Naive thymus-derived CD8-positive, alpha-beta T cell (primary cell): ENCODE data around the gene SIGLEC9. TPM values are rescaled to one million over a fixed set of nuclear protein-coding genes. Genes with fewer than 3 reads are reported as not detected.

Source experiments
- ATAC-seq, 2 donors: fragments of 150-1000 bp; cut with Tn5 transposase in 1 of 2; sonication (Bioruptor Pico), chemical (Tn5 transposase) in 1 of 2; 1 replicate in 1 of 2; 2 replicates in 1 of 2; pipeline ENCODE4 v1.10.0; 2021; ENCODE audit warnings: mild to moderate bottlenecking in 2 of 2, moderate library complexity in 2 of 2
- POLR2A ChIA-PET: fragments of 350-600 bp; sonication (Branson Sonifier 250); formaldehyde crosslinking; loops from one replicate; lab custom pipeline; 2021; ENCODE audit warnings: antibody characterized with exemption; lab: Charles Lee
- DNase-seq, 10 donors: peaks; one replicate each; pipeline versions ENCODE4 v3.0.0 to v3.0.0-alpha.2; 2020 to 2022
- H3K27ac Mint-ChIP-seq, 10 donors: one replicate each; pipeline ENCODE4 v1.8.0; 2020 to 2022; ENCODE audit warnings: mild to moderate bottlenecking in 10 of 10, mixed read lengths in 10 of 10, moderate library complexity in 4 of 10, inconsistent platforms in 1 of 10
- H3K27me3 Mint-ChIP-seq, 5 donors: one replicate each; pipeline ENCODE4 v1.8.0; 2021 to 2022; ENCODE audit warnings: mixed read lengths in 5 of 5
- H3K36me3 Mint-ChIP-seq, 3 donors: one replicate each; pipeline ENCODE4 v1.8.0; 2020 to 2022; ENCODE audit warnings: mixed read lengths in 3 of 3, mild to moderate bottlenecking in 2 of 3, inconsistent platforms in 1 of 3
- H3K4me1 Mint-ChIP-seq, 4 donors: one replicate each; pipeline ENCODE4 v1.8.0; 2021 to 2022; ENCODE audit warnings: mixed read lengths in 4 of 4
- H3K4me3 Mint-ChIP-seq, 10 donors: one replicate each; pipeline ENCODE4 v1.8.0; 2020 to 2022; ENCODE audit warnings: mild to moderate bottlenecking in 10 of 10, mixed read lengths in 10 of 10, moderate library complexity in 6 of 10, inconsistent platforms in 1 of 10
- H3K9me3 Mint-ChIP-seq, 9 donors: one replicate each; pipeline ENCODE4 v1.8.0; 2020 to 2022; ENCODE audit warnings: mixed read lengths in 9 of 9, mild to moderate bottlenecking in 3 of 9, inconsistent platforms in 1 of 9, moderate library complexity in 1 of 9
- polyA plus RNA-seq, 3 donors: library from polyadenylated mRNA; unstranded; fragments of 300-500 nt; fragmentation: Illumina TruSeq; gene quantifications; one replicate each; pipeline ENCODE4 v1.2.3, GENCODE V29; 2021
- total RNA-seq, 8 experiments: library from RNA in 2 of 8; stranded (reverse) in 2 of 8; gene quantifications; one replicate each; pipeline ENCODE4 v1.2.3 and lab custom pipeline; 2021 to 2026

Gene SIGLEC9
- total and polyA plus RNA-seq, 5 experiments from 2014 or later = 0.32 to 2.4 (median 1.3) TPM

- Mint-ChIP-seq H3K27me3 (no peaks in the 10 kb centered on the region), H3K4me1 (peaks cover 18 to 52% (median 41%) of the 10 kb centered on the region in 4 donors), H3K4me3 (peak overlapping the region in 7 of 10 donors; percentile 10 to 67 (median 55)), H3K36me3 (peaks cover 0 to 53% (median 6%) of the 10 kb centered on the region in 3 donors), H3K9me3 (no peaks in the 10 kb centered on the region), H3K27ac (peak overlapping the region in 4 of 10 donors; percentile 62 to 87 (median 79))
- ATAC-seq (peak; percentile 63 to 93), DNase-seq (peak in 8 of 10 donors; percentile 24 to 76 (median 34))
- POLR2A ChIA-PET = no interaction called here
Measured at GRCh38 chr19:51098365-51099046, 26.2 kb upstream of the SIGLEC9 start.

DNA sequence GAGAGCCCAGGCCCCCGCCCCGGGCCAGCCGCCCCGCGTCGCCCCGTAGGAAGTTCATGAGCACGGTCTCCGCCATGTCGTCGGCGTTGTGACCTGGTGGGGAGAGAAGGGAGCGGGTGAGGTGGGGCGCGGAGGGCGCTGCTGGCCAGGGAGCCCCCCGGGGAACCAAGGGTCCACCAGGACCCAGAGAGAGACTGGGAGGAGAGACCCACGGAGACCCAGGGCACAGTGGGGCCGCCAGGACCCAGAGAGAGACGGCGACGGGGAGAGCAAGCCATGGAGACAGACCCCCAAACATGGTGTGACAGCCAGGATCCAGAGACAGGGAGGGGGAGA is 25.7 kb upstream of the SIGLEC9 start:
- peak overlapping the region in 8 of 10 donors; percentile 35 to 92 (median 84) for H3K27ac Mint-ChIP-seq
- no peak for ATAC-seq
- DNase-seq = no peak
- no peaks in the 10 kb centered on the region for H3K27me3 Mint-ChIP-seq
- H3K36me3 Mint-ChIP-seq = peaks cover 0 to 57% (median 6%) of the 10 kb centered on the region in 3 donors
- POLR2A ChIA-PET = no interaction called here
- peaks cover 16 to 54% (median 40%) of the 10 kb centered on the region in 4 donors for H3K4me1 Mint-ChIP-seq
- no peaks in the 10 kb centered on the region for H3K9me3 Mint-ChIP-seq
- H3K4me3 Mint-ChIP-seq = peak overlapping the region in 9 of 10 donors; percentile 22 to 67 (median 55)

GRCh38 chr19:51100601-51101000 is 24.1 kb upstream of the SIGLEC9 start:
- no peaks in the 10 kb centered on the region for H3K9me3 Mint-ChIP-seq
- no peaks in the 10 kb centered on the region for H3K27me3 Mint-ChIP-seq
- no peak overlapping the region for H3K4me3 Mint-ChIP-seq
- no peak for DNase-seq
- no peak for ATAC-seq
- H3K4me1 Mint-ChIP-seq = peaks cover 22 to 63% (median 49%) of the 10 kb centered on the region in 4 donors
- peaks cover 0 to 65% (median 6%) of the 10 kb centered on the region in 3 donors for H3K36me3 Mint-ChIP-seq
- H3K27ac Mint-ChIP-seq = peak overlapping the region in 2 of 10 donors; percentile 27 to 86
- POLR2A ChIA-PET = no interaction called here

DNA sequence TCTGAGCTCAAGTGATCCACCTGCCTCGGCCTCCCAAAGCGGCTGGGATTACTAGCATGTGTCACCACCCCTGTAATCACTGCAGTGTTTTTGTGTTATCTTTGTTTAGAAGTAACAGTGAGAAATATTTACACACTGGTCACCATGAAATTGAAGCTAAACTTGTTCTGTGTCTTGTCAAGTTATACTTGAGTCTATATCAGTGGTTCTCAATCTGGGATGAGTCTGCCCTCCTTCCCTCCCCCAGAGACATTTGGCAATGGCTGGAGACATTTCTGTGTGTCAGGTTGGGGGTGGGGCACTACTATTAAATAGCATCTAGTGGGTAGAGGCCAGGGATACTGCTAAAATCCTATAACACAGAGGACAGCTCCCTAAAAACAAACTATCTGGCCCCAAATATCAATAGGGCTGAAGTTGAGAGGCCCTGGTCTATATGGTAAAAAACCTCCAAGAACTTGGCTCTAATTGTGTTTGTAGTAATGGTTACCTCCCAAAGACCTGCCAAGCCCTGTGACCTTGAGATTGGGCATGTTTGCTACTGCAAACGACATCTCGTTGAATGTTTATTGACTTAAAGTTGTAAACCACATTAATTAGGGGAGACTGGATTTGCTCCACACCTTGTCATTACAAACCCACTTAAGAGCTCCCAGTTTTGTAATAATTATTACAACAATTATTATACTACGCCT is 23.4 kb upstream of the SIGLEC9 start:
- Mint-ChIP-seq H3K4me3 (peak overlapping the region in 1 of 10 donors; percentile 54), H3K27me3 (no peaks in the 10 kb centered on the region), H3K4me1 (peaks cover 27 to 70% (median 56%) of the 10 kb centered on the region in 4 donors), H3K27ac (peak overlapping the region in 5 of 10 donors; percentile 17 to 86 (median 67)), H3K36me3 (peaks cover 0 to 71% (median 6%) of the 10 kb centered on the region in 3 donors), H3K9me3 (no peaks in the 10 kb centered on the region)
- ATAC-seq = no peak
- POLR2A ChIA-PET = no interaction called here
- no peak for DNase-seq

DNA sequence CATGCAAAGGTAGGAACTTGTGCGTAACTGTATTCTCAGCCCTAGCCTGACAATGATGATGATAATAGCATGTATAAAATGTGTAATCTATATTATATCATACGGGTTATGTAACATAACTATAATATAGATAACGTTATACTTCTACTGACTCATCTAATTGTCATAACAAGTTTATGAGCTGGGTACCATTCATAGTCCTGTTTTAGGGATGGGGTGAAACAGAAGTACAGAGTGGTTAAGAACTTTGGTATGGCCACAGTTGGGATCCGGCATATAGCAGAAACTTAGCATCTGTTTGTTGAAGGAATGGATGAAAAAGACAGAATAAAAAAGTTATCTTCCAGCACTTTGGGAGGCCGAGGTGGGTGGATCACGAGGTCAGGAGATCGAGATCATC is 21.7 kb upstream of the SIGLEC9 start:
- H3K9me3 Mint-ChIP-seq = no peaks in the 10 kb centered on the region
- peaks cover 0 to 64% (median 6%) of the 10 kb centered on the region in 3 donors for H3K36me3 Mint-ChIP-seq
- peak overlapping the region in 3 of 10 donors; percentile 14 to 55 (median 31) for H3K27ac Mint-ChIP-seq
- no peaks in the 10 kb centered on the region for H3K27me3 Mint-ChIP-seq
- DNase-seq = no peak
- H3K4me1 Mint-ChIP-seq = peaks cover 30 to 68% (median 57%) of the 10 kb centered on the region in 4 donors
- no peak for ATAC-seq
- H3K4me3 Mint-ChIP-seq = peak overlapping the region in 1 of 10 donors; percentile 14
- POLR2A ChIA-PET = no interaction called here

GRCh38 chr19:51103926-51104341 is 20.8 kb upstream of the SIGLEC9 start:
- H3K27me3 Mint-ChIP-seq = no peaks in the 10 kb centered on the region
- no peak for DNase-seq
- peaks cover 34 to 75% (median 65%) of the 10 kb centered on the region in 4 donors for H3K4me1 Mint-ChIP-seq
- no peak overlapping the region for H3K27ac Mint-ChIP-seq
- POLR2A ChIA-PET = no interaction called here
- no peaks in the 10 kb centered on the region for H3K9me3 Mint-ChIP-seq
- H3K4me3 Mint-ChIP-seq = no peak overlapping the region
- H3K36me3 Mint-ChIP-seq = peaks cover 0 to 64% (median 6%) of the 10 kb centered on the region in 3 donors
- ATAC-seq = no peak

DNA sequence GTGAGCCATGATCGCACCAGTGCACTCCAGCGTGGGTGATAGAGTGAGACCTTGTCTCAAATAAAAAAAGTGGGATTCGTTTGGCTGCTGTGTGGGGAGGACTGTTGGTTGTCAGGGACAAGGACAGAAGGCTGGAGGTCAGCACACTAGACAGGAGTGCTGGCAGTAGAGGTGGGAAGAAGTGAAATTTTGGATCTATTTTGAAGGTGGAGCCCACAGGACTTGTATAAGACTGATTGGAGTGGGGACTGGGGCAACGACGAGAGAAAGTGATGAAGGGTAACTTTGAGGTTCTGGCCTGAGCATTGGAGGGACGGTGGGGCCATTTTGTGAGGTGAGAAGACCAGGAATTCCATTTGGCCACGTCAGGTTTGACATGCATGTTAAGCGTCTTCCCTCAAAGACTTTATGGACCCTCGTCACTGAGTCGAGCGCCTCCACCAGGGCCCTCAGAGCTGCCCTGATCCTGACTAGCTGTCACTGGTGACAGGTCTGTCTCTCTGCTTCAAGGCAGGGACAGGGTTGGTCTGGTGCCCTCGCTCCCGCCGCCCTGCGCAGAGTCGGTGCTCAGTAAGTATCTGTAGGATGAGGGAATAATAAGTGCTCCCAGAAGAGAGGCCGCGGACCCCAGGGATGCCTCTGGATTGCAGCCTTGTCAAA is 17.2 kb upstream of the SIGLEC9 start:
- ATAC-seq (no peak), DNase-seq (no peak)
- POLR2A ChIA-PET = no interaction called here
- H3K27ac Mint-ChIP-seq = peak overlapping the region; percentile 94 to 100 (median 98)
- no peaks in the 10 kb centered on the region for H3K9me3 Mint-ChIP-seq
- H3K36me3 Mint-ChIP-seq = peaks cover 0 to 33% (median 2%) of the 10 kb centered on the region in 3 donors
- H3K4me3 Mint-ChIP-seq = peak overlapping the region; percentile 87 to 100 (median 98)
- H3K4me1 Mint-ChIP-seq = peaks cover 29 to 54% (median 51%) of the 10 kb centered on the region in 4 donors
- no peaks in the 10 kb centered on the region for H3K27me3 Mint-ChIP-seq

GRCh38 chr19:51108066-51108804 is 16.5 kb upstream of the SIGLEC9 start, which contains the start of gene CTU1:
CTU1 (minus strand) TSS chr19:51108409; CDS start chr19:51104569, 3,840 bp downstream.
- H3K27me3 Mint-ChIP-seq = no peaks in the 10 kb centered on the region
- peak within 1 kb of the TSS; percentile 94 to 100 (median 98) for H3K27ac Mint-ChIP-seq
- POLR2A ChIA-PET = interaction anchor here (0.8 to 0.9 kb wide), 3 partner anchors 15 to 23 kb away, joined by 3 to 5 read pairs (median 3); no protein-coding TSS in a partner anchor
- H3K4me3 Mint-ChIP-seq = peak within 1 kb of the TSS; percentile 87 to 100 (median 98)
- H3K36me3 Mint-ChIP-seq = peaks cover 0 to 26% (median 0%) of the 10 kb centered on the region in 3 donors
- DNase-seq (peak; percentile 91 to 99 (median 98)), ATAC-seq (peak; percentile 97 to 99)
- H3K9me3 Mint-ChIP-seq = no peaks in the 10 kb centered on the region
- peaks cover 27 to 47% (median 45%) of the 10 kb centered on the region in 4 donors for H3K4me1 Mint-ChIP-seq

DNA sequence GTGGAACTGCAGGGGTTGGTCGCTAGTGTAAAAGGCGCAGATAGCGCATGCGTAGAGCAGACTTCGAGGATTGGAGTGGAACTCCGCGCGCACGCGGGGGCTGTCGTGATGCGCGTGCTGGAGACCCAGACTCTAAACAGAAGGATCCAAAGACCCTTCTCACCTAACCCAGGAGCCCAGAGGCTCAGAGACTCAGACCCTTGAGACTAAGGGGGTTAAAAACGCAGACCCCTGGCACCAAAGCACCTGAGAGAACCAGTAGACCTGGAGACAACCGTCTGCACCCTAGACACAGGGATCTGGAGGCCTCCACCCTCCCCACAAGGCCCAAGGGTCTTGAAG is 15.9 kb upstream of the SIGLEC9 start:
- H3K36me3 Mint-ChIP-seq = peaks cover 0 to 20% (median 0%) of the 10 kb centered on the region in 3 donors
- peak overlapping the region; percentile 94 to 100 (median 98) for H3K27ac Mint-ChIP-seq
- ATAC-seq (peak; percentile 45 to 63), DNase-seq (no peak)
- no peaks in the 10 kb centered on the region for H3K9me3 Mint-ChIP-seq
- POLR2A ChIA-PET = interaction anchor here (0.8 to 0.9 kb wide), 3 partner anchors 14 to 23 kb away, joined by 3 to 5 read pairs (median 3); no protein-coding TSS in a partner anchor
- no peaks in the 10 kb centered on the region for H3K27me3 Mint-ChIP-seq
- H3K4me1 Mint-ChIP-seq = peaks cover 27 to 47% (median 44%) of the 10 kb centered on the region in 4 donors
- H3K4me3 Mint-ChIP-seq = peak overlapping the region; percentile 87 to 100 (median 98)

DNA sequence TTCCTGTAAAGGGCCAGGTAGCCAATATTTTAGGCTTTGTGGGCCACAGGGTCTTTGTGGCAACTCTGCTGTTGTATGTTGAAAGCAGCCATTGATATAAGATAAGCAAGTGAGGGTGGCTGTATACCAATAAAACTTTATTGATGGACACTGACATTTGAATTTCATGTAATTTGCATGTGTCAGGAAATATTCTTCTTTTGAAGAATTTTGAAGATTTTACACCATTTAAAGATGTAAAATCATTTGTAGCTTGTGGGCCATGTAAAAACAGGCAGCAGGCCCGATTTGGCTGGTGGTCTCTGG is 14.1 kb upstream of the SIGLEC9 start:
- Mint-ChIP-seq H3K27ac (peak overlapping the region in 1 of 10 donors; percentile 66), H3K27me3 (no peaks in the 10 kb centered on the region), H3K4me3 (no peak overlapping the region), H3K9me3 (no peaks in the 10 kb centered on the region), H3K4me1 (peaks cover 28 to 54% (median 39%) of the 10 kb centered on the region in 4 donors), H3K36me3 (peaks cover 0 to 9% (median 0%) of the 10 kb centered on the region in 3 donors)
- POLR2A ChIA-PET = interaction anchor here (1.4 kb wide), 1 partner anchor 22 kb away, joined by 7 read pairs; no protein-coding TSS in a partner anchor
- ATAC-seq (no peak), DNase-seq (no peak)

DNA sequence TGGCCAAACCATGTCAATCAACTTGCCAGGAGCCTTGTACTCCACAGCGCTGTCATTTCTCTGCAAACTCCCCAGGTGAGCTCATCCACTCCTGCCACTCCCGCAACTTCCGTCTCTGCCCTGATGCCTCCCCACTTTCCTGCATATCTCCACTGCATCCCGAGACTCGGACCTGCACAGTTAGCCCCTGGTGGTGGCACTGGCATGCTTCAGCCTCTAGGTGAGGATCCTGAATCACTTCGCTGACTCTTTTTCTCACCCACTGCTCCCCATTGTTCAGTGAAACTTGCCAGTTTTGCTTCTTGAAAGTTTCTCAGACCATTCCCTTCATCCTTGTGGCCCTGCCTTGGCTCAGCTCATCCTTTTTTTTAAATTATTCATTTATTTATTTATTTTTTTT is 13.1 kb upstream of the SIGLEC9 start:
- no peak overlapping the region for H3K4me3 Mint-ChIP-seq
- no peak for ATAC-seq

More for the DNA sequence above, 13.1 kb upstream of the SIGLEC9 start:
- no peak for DNase-seq
- Mint-ChIP-seq H3K9me3 (no peaks in the 10 kb centered on the region), H3K27ac (no peak overlapping the region), H3K27me3 (no peaks in the 10 kb centered on the region), H3K36me3 (peaks cover 0 to 3% (median 0%) of the 10 kb centered on the region in 3 donors), H3K4me1 (peaks cover 22 to 56% (median 38%) of the 10 kb centered on the region in 4 donors)
- POLR2A ChIA-PET = interaction anchor here (0.6 to 0.7 kb wide), 2 partner anchors 12 to 17 kb away, joined by 3 read pairs; no protein-coding TSS in a partner anchor
